Measurements from ENCODE around the gene AKR1C2. TPM values are rescaled to one million over a fixed set of nuclear protein-coding genes. Genes with fewer than 3 reads are reported as not detected.

Gene AKR1C2
- total RNA-seq, 2 donors from 2014 or later = 44.9 to 93.3 TPM

GRCh38 chr10:4984223-4984622 lies 19.4 kb downstream of the AKR1C2 start:
- ATAC-seq (ENCODE audit: insufficient number of reproducible peaks, low FRiP score, low read depth) = no peak
- peaks cover 5 to 22% of the 10 kb centered on the region in 2 donors for H3K4me1 ChIP-seq (ENCODE audit: control insufficient read depth in 1 of 2, low read depth in 2 of 2)
- no peak for TF ChIP-seq CTCF (IDR thresholded peaks at IDR 0.05)
- H3K27ac ChIP-seq = no peak overlapping the region
- no peaks in the 10 kb centered on the region for H3K27me3 ChIP-seq (replicated peaks; ENCODE audit: insufficient read depth)
- no peaks in the 10 kb centered on the region for H3K36me3 ChIP-seq
- no peaks in the 10 kb centered on the region for H3K9me3 ChIP-seq
- DNase-seq (ENCODE audit: low spot score) = no peak
- H3K4me3 ChIP-seq = no peak overlapping the region

DNA sequence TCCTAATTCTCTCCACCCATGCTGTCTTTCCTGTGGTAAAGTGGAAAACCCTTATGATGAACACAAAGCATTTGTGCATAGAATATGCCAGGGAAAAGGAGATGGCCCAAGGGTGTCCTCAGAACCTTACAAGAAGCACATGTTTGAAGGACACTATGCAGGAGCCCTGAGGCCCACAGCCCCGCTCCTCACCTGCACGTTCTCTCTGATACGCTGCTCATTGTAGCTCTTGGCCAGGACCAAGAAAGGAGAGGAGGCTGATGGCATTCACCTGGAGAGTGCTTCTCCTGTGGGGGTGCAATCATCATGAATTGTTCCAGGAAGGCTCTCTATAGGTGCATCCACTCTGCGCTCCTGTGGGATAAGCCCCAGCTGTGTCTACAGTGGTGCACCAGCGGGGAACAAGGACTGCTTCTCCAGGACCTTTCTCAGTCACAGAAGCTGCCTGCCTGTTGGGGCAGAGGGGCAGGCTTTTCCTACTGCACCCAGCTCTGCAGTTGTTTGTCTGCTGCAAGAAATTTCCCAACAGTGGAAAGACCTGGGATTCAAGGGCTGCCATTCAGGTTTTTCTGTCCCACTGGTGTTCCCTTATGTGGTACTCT lies 19.9 kb downstream of the AKR1C2 start:
- no peak for TF ChIP-seq CTCF (IDR thresholded peaks at IDR 0.05)
- H3K27me3 ChIP-seq (replicated peaks; ENCODE audit: insufficient read depth) = no peaks in the 10 kb centered on the region
- H3K4me3 ChIP-seq = no peak overlapping the region
- peak overlapping the region in 1 of 2 donors; percentile 81 for H3K27ac ChIP-seq
- no peaks in the 10 kb centered on the region for H3K36me3 ChIP-seq
- no peak for DNase-seq (ENCODE audit: low spot score)
- no peak for ATAC-seq (ENCODE audit: insufficient number of reproducible peaks, low FRiP score, low read depth)
- peaks cover 5 to 22% of the 10 kb centered on the region in 2 donors for H3K4me1 ChIP-seq (ENCODE audit: control insufficient read depth in 1 of 2, low read depth in 2 of 2)
- H3K9me3 ChIP-seq = no peaks in the 10 kb centered on the region

- H3K4me3 ChIP-seq = no peak overlapping the region
- H3K9me3 ChIP-seq = no peaks in the 10 kb centered on the region
- no peaks in the 10 kb centered on the region for H3K36me3 ChIP-seq
- peak overlapping the region; percentile 54 to 81 for H3K27ac ChIP-seq
- DNase-seq (ENCODE audit: low spot score) (no peak), ATAC-seq (ENCODE audit: insufficient number of reproducible peaks, low FRiP score, low read depth) (peak; percentile 62)
- peaks cover 5 to 22% of the 10 kb centered on the region in 2 donors for H3K4me1 ChIP-seq (ENCODE audit: control insufficient read depth in 1 of 2, low read depth in 2 of 2)
- no peak for TF ChIP-seq CTCF (IDR thresholded peaks at IDR 0.05)
- H3K27me3 ChIP-seq (replicated peaks; ENCODE audit: insufficient read depth) = no peaks in the 10 kb centered on the region
Measured at GRCh38 chr10:4982764-4983226, 20.9 kb downstream of the AKR1C2 start.

DNA sequence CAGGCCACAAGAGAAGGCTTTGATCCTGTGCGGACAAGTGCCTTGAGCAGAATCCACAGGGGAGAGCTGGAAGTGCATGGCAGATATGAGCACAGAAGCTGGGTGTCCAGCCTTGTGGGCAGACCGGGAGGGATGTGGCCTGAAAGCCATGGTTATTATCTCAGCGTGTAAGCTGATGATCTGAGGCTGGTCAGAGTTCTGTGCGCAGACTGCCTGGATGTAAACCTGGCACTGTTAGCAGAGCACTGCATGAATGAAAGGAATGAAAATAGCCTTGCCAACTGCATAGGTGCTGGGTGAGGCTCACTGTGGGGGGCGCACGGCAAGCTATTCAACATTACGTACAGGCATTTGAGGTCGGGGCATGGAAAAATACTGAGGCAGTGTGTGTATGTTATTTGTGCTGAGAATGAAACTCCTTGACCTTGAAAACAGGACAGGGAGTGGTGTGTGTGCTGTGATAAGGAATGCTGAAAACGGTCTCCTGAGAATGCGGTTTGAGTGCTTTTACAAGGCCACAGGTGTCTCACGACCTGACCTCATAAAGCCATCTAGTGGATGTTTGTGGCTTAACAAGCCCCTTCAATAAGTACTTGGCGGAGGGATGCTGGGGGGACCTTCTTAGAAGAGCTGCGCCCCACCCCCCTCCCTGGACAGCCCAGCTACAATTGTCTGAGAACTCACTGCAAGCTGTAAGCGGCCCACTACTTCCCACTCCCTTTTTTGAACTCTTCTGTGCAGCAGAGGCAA lies 21.8 kb downstream of the AKR1C2 start:
- TF ChIP-seq CTCF (IDR thresholded peaks at IDR 0.05) = peak; percentile 29
- H3K9me3 ChIP-seq = no peaks in the 10 kb centered on the region
- H3K36me3 ChIP-seq = no peaks in the 10 kb centered on the region
- H3K4me1 ChIP-seq (ENCODE audit: control insufficient read depth in 1 of 2, low read depth in 2 of 2) = peaks cover 5 to 22% of the 10 kb centered on the region in 2 donors
- no peak overlapping the region for H3K4me3 ChIP-seq
- H3K27me3 ChIP-seq (replicated peaks; ENCODE audit: insufficient read depth) = no peaks in the 10 kb centered on the region
- H3K27ac ChIP-seq = peak overlapping the region in 1 of 2 donors; percentile 81
- no peak for ATAC-seq (ENCODE audit: insufficient number of reproducible peaks, low FRiP score, low read depth)
- no peak for DNase-seq (ENCODE audit: low spot score)

DNA sequence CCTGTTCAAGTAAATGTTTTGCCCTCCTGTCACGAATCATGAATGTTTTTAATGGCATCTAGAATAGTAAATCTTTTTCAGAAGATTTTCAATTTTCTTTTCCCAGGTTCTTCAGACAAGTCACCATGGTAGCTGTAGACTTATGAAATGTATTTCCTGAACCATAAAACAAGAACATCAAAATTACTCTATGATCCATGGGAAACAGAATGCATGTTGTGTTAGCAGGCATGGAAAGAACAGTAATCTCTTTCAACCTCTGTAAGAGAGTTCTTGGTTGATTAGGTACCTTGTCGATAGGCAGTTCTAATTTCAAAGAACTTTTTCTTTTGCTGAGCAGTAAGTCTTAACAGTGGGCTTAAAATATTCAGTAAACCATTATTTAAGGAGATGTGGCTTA lies 22.9 kb downstream of the AKR1C2 start:
- H3K27ac ChIP-seq = no peak overlapping the region
- DNase-seq (ENCODE audit: low spot score) = no peak
- H3K36me3 ChIP-seq = no peaks in the 10 kb centered on the region
- H3K9me3 ChIP-seq = no peaks in the 10 kb centered on the region
- TF ChIP-seq CTCF (IDR thresholded peaks at IDR 0.05) = no peak
- no peaks in the 10 kb centered on the region for H3K27me3 ChIP-seq (replicated peaks; ENCODE audit: insufficient read depth)
- no peak overlapping the region for H3K4me3 ChIP-seq
- no peak for ATAC-seq (ENCODE audit: insufficient number of reproducible peaks, low FRiP score, low read depth)
- peaks cover 5 to 22% of the 10 kb centered on the region in 2 donors for H3K4me1 ChIP-seq (ENCODE audit: control insufficient read depth in 1 of 2, low read depth in 2 of 2)

All from thoracic aorta (tissue), 2 donors.